NCI-H2171 (cell line): Measurements from ENCODE around the gene ENO4.

Experiments
- DNase-seq: peaks from one replicate; lab custom pipeline; 2025; lab: John Stamatoyannopoulos, UW

ENO4 gene

DNA sequence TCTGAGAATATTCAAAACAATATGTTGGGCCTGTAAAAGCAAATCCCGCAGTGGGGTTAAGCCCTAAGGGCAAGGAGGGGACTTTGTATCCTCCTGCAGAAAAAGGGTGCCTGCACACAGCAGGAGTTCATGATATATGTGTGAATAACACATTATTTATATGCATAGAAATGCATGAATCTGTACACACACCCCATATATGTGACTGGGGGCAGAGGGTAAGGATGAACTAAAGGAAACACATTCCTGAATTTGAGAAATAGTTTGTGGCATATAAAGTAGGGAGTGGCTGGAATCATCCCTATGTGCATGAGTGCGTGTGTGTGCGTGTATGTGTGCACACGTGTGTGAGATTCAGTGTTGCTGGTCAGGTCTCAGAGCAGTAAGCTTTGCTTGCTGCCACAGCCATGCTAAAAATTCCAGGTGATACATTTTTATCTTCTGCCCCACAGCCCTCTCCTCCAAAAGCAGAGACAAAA, 18.9 kb downstream of the ENO4 start:
- DNase-seq, result no peak

DNA sequence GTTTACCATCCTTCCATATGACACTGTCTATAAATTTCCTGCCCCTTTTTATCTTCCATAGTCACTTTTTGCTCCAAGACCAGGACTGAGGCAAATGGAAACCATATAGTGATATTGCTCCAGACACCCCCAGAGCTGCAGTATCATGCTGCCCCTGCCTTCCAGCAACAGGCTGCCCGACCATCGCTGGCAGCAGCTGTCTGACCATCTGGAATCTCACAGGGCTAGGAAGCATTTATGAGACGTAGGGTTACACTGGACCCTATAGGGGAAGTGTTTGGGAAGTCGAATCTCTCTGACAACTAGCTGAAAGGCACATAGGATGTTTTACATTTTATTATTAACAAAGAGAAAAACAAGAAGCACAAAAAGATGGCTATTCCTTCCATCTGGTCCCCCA, 19.4 kb downstream of the ENO4 start:
- no peak for DNase-seq

DNA sequence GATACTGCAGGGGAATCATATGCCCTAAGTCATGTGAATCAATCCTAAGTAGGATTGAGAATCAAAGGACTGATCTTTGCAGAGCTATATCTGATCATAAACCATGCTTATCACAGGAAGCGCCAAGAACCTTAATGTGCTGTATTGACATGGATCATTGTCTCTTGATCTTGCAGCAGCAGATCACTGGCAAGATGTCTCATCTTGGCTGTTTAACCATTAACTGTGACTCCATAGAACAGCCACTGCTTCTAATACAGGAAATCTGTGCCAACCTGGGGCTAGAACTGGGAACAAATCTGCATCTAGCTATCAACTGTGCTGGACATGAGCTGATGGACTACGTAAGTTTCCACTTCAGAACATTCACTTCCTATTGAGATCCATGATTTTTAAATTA, 21.6 kb downstream of the ENO4 start:
- DNase-seq, result no peak

DNA sequence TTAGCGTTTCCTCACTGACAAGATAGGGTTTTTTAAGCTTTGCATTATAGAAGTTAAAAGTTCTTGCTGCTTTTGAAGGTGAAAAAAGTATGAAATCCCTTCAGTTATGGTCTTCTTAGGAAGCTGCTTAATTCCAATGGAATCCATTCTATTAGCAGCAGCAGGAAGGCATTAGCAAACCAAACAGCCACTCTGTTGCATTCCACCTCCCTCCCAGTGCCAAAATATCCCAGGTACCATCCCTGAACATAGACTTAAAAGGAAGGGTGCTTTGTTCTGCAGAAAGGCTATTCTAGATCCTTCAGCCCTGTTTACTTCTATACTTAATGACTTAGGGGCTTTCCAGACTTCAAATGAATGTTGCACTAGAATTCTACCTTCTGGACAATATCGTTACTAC, 23.8 kb downstream of the ENO4 start:
- no peak for DNase-seq

DNA sequence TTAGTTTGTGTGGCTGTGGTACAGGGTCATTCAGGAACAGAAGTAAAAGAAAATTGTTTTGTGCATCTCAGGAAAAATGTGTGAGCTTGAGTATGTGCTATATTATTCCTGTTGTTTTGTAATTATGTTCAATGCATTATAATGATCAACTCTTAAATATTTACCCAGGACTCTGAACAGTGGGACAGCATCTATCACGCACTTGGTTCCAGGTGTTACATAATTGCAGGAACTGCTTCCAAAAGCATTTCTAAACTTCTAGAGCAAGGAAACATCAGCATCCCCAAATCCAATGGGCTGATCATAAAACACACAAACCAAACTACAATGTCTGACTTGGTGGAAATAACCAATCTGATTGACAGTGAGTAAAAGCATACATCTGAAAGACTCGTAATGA, 26.6 kb downstream of the ENO4 start:
- DNase-seq, result no peak

DNA sequence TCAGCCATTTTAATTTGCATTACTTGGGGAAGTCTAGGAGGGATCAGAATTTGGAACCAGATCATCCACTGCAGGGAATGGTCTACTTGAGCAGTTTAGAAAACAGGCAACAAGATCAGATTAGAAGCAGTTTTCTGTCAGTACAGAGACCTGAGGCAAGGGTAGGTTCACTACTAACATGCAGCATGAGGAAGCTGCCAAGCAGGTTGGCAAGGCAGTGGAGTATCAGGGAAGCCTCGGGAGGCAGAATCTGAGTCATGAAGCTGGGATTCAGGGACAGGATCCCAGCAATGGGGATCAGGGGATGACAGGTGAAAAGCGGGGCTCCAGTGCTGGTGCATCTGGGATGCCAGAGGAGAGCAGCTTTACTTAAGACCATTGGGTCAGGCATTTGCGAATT, 28.1 kb downstream of the ENO4 start:
- DNase-seq, result no peak

DNA sequence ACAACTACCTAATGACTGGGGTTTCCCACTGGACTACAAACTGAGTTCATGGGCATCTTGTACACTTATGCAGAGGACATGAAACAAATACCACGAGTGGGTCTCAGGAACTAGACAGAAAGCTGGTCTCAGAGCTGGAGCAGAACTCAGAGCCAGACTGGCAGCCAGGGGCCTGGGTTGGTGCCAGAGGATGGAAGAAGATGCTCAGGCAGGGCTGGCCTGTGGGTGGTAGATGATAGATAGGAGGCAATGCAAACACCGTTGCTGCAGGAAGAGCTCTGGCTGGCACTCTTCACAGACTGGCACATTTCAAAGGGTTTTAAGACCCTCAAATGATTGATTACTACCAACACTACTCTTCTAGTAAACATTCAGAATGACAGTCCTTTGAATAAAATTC, 28.8 kb downstream of the ENO4 start:
- DNase-seq, result no peak

DNA sequence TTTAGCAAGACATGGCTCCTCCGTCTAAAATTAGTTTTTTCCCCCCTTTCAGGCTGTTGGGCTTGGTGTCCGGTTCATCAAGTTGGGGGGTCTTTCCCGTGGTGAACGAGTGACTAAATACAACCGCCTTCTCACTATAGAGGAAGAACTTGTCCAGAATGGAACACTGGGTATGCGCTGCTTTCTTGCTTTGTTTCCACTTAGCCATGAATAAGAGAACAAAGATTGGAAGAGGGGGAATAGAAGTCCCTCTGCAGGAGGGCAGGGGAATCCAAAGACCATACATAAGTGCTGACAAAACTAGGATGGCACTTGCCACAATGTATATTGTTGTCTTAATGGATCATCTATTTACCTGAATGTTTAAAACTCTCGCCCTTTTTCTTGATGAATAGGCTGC, 30.5 kb downstream of the ENO4 start:
- no peak for DNase-seq

DNA sequence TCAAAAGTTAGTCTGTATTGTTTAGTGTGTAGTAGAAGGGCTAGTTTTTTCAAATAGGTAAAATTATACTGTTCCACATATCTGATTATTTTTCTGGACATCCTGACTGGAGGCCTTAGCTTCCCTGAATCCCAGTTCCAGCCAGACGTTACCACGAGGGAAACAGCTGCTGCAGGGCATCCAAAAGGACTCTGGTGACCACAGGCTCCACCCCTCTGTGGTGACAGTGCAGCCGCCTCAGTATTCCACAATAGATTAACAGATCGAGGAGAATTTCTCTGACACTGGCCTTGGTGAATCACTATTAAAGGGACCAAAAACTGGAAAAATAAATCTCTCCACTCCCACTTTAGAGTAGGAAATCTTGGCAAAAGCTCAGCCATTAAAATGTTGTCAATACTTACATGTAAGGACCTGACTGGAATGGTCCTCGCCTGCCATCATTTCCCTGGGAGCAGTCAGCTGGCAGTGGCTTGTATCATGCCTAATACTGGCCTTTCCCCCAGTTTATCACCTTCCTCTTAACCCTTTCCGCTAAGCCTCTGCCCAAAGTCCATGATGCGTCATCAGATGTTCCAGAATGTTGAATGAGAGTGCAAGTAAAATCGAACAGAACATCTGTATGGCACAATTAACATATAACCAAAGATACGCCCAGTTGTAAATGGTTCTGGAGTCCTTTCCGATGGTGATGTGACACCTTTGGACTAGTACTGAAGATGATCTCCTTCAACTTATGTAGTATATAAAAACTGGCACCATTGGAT, 31.6 kb downstream of the ENO4 start:
- no peak for DNase-seq

DNA sequence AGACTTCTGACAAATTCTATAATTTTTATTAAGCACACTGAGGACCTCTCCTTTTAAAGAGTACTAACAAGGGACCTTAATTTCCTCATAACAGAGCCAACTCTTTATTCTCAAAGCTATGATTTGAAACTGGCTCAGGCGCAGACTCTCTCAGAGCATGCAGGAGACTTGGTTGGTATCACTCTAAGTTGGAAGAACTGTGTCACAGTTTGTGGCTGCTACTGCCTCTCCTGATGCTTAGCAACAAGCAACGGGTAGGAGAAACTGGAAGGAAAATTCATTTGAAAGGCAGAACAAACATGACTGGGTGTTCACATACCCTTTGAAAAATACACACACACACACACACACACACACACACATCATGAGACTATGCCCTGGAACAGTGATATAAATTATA, 33.3 kb downstream of the ENO4 start:
- no peak for DNase-seq

DNA sequence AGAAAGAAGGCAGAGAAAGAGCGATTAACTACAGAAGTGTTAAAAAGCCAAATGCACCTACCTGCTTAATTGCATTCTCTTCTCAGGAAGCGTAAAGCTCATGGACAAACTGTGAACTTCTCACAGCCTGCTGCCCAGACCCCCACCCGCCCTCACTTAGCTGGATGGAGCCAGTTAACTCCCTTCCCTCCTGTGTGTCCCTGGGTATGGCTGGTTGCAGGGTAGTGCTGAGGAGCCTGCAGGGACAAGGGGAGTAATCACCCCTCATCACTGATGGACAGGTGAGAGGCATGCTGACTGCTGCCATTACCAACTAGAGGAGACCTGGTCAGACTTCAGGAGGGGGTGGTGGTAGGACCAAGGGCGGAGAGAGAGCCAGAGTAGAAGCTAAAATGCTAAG, 37.5 kb downstream of the ENO4 start:
- no peak for DNase-seq

DNA sequence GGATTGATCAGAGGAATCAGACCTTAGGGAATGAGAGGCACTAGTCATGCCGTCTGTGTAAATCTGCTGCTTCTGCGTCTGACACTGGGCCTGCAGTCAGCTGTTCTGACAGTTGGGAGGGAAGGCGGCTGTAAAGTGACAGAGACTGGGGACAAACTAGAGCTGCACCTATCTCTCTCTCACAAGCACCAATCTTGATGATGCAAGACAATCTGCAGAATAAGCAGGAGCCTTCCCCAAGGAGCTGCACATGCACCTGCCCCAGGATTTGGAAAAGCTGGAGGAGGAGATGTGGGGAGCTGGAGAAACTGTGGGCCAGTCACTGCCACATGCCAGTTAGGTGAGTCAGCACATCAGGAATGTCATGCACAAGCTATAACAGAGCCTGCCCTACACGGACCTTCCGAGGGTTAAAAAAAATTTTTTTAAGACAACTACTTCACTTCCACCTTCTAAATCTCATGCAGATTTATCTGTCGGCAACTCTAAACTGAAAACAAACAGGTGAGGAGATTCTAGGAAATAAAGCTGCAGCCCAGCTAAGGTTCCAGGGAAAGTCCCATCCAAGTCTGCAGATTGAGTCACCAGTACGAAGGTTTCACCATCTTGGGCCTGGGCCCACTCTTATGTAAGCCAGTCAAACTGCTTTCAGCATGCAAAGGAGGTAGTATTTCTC, 39.2 kb downstream of the ENO4 start:
- no peak for DNase-seq

DNA sequence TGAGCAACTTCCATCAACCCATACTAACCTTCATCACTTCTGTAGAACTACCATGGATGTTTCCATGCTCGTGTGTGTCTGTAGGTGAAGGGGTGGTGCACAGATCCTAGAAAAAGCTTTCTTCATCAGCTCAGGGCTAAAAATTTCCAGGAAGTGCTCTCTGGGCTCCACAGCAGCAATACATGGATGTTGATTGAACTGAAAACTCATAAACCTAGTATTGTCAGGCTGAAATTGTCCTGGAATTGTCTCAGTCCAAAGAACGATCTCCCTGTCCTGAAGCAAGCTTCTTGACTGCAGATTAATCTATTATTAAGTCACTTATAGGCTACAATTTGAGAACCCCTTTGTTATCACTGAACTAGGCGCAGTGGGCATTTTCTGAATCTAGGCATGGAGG, 39.8 kb downstream of the ENO4 start:
- DNase-seq, result no peak

DNA sequence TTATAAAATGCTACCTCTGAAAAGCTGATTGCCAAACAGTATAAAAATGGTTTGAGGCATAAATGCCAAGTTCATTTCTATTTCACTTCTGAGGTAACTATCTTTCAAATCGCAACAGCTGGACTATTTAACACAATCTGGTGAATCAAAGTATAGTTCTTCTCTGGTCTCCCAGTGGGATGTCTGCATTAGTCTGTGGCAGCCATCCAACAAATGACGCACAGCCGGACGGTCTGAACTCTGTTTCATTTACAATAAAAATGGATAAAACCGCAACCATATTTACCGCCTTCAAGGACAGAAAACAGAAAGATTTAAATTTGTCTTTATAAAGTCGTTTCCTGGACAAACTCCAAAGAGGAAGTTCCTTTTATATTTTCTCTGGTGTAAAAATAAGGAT, 41.9 kb downstream of the ENO4 start:
- DNase-seq, result peak; percentile 59

DNA sequence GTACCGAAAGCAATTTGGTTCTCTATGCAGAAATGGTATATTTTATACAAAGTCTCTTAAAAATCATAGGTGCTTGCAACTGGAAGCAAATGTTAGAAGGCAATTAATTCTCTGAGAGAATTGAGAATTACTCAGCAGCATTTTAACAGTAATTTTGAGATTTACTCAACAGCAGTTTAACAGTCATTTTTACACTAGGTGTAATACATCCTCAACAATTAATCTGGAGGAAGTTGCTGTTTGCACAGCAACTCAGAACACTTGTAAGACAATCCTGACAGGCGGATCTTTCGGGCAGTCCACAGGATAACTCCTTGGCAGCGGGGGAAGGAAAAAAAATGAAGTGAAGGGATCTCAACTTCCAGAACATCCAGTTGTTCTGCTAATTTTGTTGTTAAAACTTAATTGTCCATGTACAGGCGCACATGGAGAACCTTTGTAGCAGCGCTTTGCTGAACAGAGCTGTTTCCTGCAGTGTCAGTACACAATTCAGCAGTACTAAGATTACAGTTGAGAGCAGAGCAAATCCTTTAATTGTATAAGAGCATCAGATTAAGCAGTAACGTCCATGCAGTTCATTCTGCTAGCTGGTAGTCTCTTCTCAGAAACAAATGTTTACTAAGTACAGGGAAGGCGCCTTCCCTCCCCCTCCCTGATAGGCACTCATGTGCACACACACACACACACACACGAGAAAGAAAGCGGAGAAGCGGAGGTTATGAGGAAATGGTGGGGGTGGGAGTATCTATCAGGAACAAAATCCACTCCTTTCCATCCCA, 43.8 kb downstream of the ENO4 start:
- DNase-seq, result peak; percentile 11

DNA sequence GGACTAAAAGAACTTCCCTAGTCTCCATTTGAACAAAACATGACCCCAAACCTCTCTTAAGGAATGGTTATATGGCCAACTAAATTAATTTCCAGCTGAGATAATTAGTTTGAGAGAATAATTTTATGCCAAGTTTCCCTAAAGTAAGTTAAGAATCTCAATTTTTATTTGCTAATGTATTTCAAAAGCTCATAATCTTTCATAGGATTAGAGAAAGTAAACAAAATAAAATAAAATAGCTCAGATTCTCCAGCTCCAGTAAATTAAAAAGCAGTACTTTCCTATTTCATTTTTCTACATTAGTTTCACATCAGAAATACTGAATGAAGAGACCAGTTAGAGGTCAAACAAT, 44.4 kb downstream of the ENO4 start:
- DNase-seq, result no peak

DNA sequence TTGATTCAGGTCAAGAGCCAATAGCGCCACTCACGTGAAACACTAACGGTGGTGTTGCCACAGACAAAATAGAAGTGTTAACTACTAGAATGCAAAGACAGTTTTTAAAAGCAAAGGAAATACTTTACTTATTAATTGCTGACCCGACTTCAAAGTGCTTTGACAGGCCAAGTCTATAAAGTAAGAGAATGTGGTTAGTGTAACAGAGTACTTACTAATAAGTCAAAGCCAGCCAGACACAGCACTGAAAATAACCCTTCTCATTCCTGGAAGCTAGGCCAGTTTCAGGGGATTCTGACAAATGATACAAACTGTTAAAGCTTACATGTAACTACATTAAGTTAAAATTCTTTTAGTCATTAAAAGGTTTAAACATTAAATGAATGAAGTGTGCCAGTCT, 50.3 kb downstream of the ENO4 start:
- no peak for DNase-seq

DNA sequence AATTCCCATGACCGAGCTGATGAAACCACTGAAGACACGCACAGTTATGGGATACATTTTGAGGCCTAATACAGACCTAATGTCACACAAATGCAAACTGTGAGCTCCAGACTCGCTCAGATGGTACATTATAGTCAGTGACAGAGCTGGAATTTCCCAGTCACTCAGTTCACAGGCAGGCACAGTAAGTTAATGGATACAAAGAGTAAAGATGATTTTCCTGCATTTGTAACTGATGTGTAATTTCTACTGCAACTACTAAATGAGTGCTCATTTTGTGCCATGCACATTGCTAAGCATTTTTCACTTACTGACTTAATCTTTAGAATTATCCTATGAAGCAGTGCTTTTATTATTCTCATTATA, 56.5 kb downstream of the ENO4 start:
- no peak for DNase-seq

DNA sequence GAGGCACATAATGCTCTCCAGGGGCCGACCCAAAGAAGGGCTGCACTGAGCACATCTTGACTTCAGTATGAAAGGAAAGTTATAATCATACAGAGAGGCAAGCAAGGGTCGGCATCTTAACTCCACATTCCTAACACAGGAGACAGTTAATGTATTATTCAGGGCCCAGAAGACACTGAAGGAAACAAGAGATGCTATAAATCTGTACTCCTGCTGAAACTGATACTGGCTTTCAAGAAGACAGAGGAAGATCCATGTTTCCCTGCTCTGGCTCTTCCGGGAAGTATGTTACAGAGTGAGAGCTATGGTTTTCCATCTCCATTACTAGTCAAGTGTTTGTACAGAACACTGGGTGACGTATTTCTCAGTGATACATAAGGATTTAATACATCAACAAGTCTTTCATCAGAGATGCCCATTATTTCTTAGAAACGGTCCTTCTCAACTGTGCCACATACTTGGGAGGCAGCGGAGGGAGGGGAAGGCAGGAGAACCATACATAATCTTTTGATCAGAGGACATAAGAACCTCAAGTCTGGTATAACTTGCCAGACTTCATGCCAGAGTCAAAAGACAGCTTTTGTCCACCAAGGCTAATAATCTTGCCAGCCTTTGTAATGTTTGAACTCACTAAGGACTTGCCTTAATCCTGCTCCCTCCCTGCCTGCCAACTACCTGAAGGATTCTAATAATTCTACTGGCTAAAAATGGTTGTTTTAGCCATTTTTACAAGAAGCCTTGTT, 58.1 kb downstream of the ENO4 start:
- DNase-seq, result no peak

DNA sequence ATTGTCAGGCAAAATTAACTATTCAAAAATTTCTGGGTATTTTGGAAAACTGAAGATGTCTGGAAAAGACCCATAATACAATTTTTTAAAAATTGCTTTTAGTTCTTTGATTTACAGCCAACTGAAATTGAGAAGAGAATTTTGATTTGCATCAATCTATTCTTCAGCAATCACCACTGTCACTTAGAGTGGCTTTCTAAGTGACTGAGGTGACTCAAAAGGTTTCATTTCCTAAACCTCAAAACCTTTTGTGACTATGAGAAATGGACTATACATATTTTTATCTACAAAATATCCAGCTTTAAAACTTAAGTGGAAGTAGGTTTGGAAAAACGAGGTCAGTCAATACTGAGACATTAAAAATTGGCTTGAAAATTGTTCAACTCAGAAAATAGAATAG, 60.0 kb downstream of the ENO4 start:
- DNase-seq, result no peak

DNA sequence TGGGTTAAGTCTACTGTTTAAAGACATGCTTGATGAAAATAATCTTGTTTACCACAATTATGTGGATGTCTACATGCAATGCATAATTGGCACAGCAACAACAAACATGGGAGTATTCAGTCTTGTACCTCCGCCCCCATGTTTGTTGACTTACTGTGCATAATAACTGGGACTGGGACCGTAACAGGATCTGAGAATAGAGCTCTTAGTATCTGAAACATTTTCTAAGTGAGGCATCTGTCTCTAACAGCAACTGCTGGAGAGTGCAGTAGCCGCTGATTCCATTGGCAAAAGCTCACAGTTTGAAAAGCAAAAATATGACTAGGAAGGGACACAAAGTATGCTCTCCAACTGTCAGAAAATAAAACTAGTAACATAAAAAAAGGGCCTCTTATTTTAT, 61.6 kb downstream of the ENO4 start:
- no peak for DNase-seq

DNA sequence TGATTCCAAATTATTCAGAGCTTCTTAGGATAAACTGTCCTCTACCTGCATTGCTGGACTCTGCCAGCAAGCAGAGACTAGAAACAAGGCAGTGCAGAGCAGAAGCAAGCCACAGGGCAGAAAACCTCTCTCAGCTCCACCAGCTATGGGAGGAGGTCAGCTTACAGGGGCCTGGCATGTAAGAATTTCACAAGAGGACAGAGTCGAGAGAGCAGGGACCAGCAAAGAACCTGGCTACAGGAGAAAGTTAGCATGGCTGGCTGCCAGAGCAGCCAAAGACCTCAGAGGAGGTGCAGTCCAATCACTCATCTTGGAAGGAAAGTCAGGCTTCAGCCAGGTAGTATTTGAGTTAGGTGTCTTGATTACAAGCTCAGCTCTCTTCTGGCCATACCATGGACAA, 62.9 kb downstream of the ENO4 start:
- DNase-seq, result no peak

DNA sequence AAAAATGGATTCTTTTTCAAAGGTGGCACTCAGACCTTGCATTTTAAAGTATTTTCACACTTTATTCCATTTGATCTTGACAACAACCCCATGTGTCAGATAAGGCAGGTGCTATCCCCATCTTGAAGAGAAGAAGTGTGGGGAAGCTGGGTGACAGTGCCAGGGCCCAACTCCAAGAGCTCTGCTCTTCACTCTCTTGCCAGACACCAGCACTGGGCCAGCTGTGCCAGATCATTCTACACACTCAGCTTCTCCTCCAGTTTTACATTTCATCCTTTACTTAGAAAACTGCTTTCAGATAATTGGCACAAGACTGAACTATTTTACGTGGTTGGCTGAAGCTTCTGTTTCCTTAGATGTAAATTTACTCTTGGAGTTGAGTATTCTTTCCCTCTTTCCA, 64.4 kb downstream of the ENO4 start:
- DNase-seq, result no peak
